Mononuclear cell (primary cell): ENCODE measurements around the gene UBE2R2. TPM values are rescaled to one million over a fixed set of nuclear protein-coding genes. Genes with fewer than 3 reads are reported as not detected.
"Not testable (repeated sequence)": the region's sequence is repeated elsewhere in the genome, so short reads cannot be mapped to it uniquely, and the experiment has no call there.

ENCODE experiments used
- H3K27me3 ChIP-seq: 2 replicates; pipeline ENCODE4 v1.6.0; 2011; ENCODE audit warnings: low read length, control low read depth; ENCODE audit not compliant: insufficient read depth
- H3K4me1 ChIP-seq: 2 replicates; pipeline ENCODE4 v1.5.1; 2011; ENCODE audit warnings: mild to moderate bottlenecking, low read length, control low read depth; ENCODE audit not compliant: insufficient read depth
- H3K4me3 ChIP-seq: 2 replicates; pipeline ENCODE4 v1.5.1; 2011; ENCODE audit warnings: mild to moderate bottlenecking, low read length, moderate library complexity
- H3K9me3 ChIP-seq: 2 replicates; pipeline ENCODE4 v1.5.1; 2011; ENCODE audit warnings: low read depth, mild to moderate bottlenecking, control low read depth, low read length
- total RNA-seq: library from RNA; depleted of rRNA; stranded (reverse); fragments of >200 nt; gene quantifications from one replicate; pipeline ENCODE4 v1.2.3, GENCODE V29; 2012

UBE2R2 gene
- total RNA-seq, 1 donor, result 21.2 TPM

GRCh38 chr9:33793496-33793895, 23.5 kb upstream of the UBE2R2 start:
- H3K4me3 ChIP-seq, H3K9me3 ChIP-seq, H3K27me3 ChIP-seq, H3K4me1 ChIP-seq: not testable (repeated sequence)

GRCh38 chr9:33794560-33794959, 22.4 kb upstream of the UBE2R2 start:
- Histone ChIP-seq H3K27me3 (peaks cover 2% of the 10 kb centered on the region), H3K9me3 (no peaks in the 10 kb centered on the region), H3K4me1 (no peaks in the 10 kb centered on the region), H3K4me3 (no peak overlapping the region)

- peaks cover 2% of the 10 kb centered on the region for H3K27me3 ChIP-seq
- H3K4me3 ChIP-seq, result no peak within 1 kb of the TSS
- H3K9me3 ChIP-seq, result no peaks in the 10 kb centered on the region
- H3K4me1 ChIP-seq, result no peaks in the 10 kb centered on the region
These were observed 21.7 kb upstream of the UBE2R2 start, which contains the start of gene PRSS3 for GRCh38 chr9:33795281-33795680. PRSS3 (plus strand) TSS chr9:33795561; CDS start chr9:33795574, 13 bp downstream.

GRCh38 chr9:33795819-33796218, 21.1 kb upstream of the UBE2R2 start:
- no peaks in the 10 kb centered on the region for H3K9me3 ChIP-seq
- H3K27me3 ChIP-seq, result peaks cover 2% of the 10 kb centered on the region
- no peaks in the 10 kb centered on the region for H3K4me1 ChIP-seq
- H3K4me3 ChIP-seq, result no peak overlapping the region

- H3K4me3 ChIP-seq, H3K27me3 ChIP-seq, H3K9me3 ChIP-seq, H3K4me1 ChIP-seq: not testable (repeated sequence)
These were observed 20.3 kb upstream of the UBE2R2 start for GRCh38 chr9:33796679-33797078.

- H3K4me1 ChIP-seq, result no peaks in the 10 kb centered on the region
- H3K9me3 ChIP-seq, result no peaks in the 10 kb centered on the region
- no peak overlapping the region for H3K4me3 ChIP-seq
- H3K27me3 ChIP-seq, result no peaks in the 10 kb centered on the region
These were observed 19.1 kb upstream of the UBE2R2 start for GRCh38 chr9:33797837-33798236.

GRCh38 chr9:33798545-33798944, 18.4 kb upstream of the UBE2R2 start:
- H3K4me1 ChIP-seq, result no peaks in the 10 kb centered on the region
- no peak overlapping the region for H3K4me3 ChIP-seq
- H3K27me3 ChIP-seq, result no peaks in the 10 kb centered on the region
- H3K9me3 ChIP-seq, result no peaks in the 10 kb centered on the region

GRCh38 chr9:33799928-33800704, 16.8 kb upstream of the UBE2R2 start:
- H3K27me3 ChIP-seq, result no peaks in the 10 kb centered on the region
- no peaks in the 10 kb centered on the region for H3K4me1 ChIP-seq
- no peak overlapping the region for H3K4me3 ChIP-seq
- H3K9me3 ChIP-seq, result no peaks in the 10 kb centered on the region

GRCh38 chr9:33800886-33801285, 16.1 kb upstream of the UBE2R2 start:
- Histone ChIP-seq H3K4me1 (no peaks in the 10 kb centered on the region), H3K27me3 (no peaks in the 10 kb centered on the region), H3K4me3 (no peak overlapping the region), H3K9me3 (no peaks in the 10 kb centered on the region)

- not testable (repeated sequence) for H3K9me3 ChIP-seq, H3K4me1 ChIP-seq, H3K4me3 ChIP-seq, H3K27me3 ChIP-seq
These were observed 14.9 kb upstream of the UBE2R2 start for GRCh38 chr9:33801943-33802500.

- not testable (repeated sequence) for H3K9me3 ChIP-seq, H3K27me3 ChIP-seq, H3K4me1 ChIP-seq, H3K4me3 ChIP-seq
These were observed 12.8 kb upstream of the UBE2R2 start for GRCh38 chr9:33804196-33804595.

- not testable (repeated sequence) for H3K27me3 ChIP-seq, H3K4me3 ChIP-seq, H3K4me1 ChIP-seq
These were observed 9.8 kb upstream of the UBE2R2 start for GRCh38 chr9:33807156-33807555.

GRCh38 chr9:33808979-33809322, 8.0 kb upstream of the UBE2R2 start:
- H3K27me3 ChIP-seq, H3K9me3 ChIP-seq, H3K4me1 ChIP-seq, H3K4me3 ChIP-seq: not testable (repeated sequence)

More at GRCh38 chr9:33807156-33807555, 9.8 kb upstream of the UBE2R2 start:
- H3K9me3 ChIP-seq, result not testable (repeated sequence)

GRCh38 chr9:33809506-33809905, 7.5 kb upstream of the UBE2R2 start:
- Histone ChIP-seq H3K27me3 (no peaks in the 10 kb centered on the region), H3K4me3 (no peak overlapping the region)

GRCh38 chr9:33813712-33814641, 3.0 kb upstream of the UBE2R2 start:
- Histone ChIP-seq H3K27me3 (no peaks in the 10 kb centered on the region), H3K9me3 (no peaks in the 10 kb centered on the region), H3K4me3 (no peak overlapping the region), H3K4me1 (peaks cover 35% of the 10 kb centered on the region)

More at GRCh38 chr9:33809506-33809905, 7.5 kb upstream of the UBE2R2 start:
- Histone ChIP-seq H3K9me3 (no peaks in the 10 kb centered on the region), H3K4me1 (peaks cover 12% of the 10 kb centered on the region)
